GM12892 (cell line): ENCODE measurements around the gene PHF21B.

Experiments
- POLR2A ChIP-seq: IDR thresholded peaks from 2 replicates; pipeline ENCODE4 v1.6.1; 2011; ENCODE audit warnings: low read depth, low read length, control low read depth
- POLR2AphosphoS5 ChIP-seq: IDR thresholded peaks from 2 replicates; pipeline ENCODE4 v1.6.1; 2011; ENCODE audit warnings: low read depth, low read length, control low read depth
- TAF1 ChIP-seq: IDR thresholded peaks from 2 replicates; pipeline ENCODE4 v1.6.1; 2011; ENCODE audit warnings: low read depth, mild to moderate bottlenecking, control low read depth, low read length, borderline replicate concordance

DNA sequence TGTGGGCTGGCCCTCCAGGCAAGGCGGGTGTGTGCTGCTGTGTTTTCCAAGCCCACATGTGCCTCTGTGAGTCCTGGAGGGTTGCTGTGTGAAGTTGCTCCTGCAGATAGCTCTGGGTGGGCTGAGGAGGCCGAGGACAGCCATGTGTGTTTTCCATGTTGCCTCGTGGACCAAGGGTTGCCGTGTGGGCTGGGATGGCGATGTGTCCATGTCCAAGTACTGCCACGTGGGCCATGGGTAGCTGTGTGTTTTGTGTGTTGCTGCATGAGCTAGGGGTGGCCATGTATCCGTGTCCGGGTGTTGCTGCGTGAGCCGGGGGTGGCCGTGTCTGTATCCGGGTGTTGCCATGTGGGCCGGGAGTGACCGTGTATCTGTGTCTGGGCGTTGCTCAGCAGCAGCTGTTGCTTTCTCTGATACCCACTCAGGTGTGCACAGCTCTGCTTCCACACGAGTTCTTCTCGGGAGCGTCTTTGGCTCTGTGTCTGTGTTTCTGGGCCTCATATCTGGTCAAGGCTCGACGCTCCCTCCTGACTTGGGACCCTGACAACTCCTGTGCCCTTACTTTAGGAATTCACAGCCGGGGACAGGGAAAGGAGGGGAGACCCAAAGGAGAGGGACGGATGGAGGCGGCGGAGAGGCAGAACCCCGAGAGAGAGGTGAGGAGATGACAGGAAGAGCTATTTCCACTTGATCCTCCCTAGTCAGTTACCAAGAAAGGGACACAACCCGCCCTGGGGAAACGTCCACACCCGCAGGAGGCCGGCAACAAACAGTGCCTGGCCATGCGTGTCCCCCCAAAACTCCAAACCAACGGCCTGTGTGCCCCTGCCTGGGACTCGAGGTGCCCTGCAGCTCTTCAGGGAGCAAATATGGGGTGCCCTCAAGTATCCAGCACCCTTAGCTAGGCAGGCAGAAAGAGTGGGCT lies 83.1 kb downstream of the PHF21B start:
- no peak for TF ChIP-seq POLR2A
- no peak for TF ChIP-seq POLR2AphosphoS5
- TF ChIP-seq TAF1 = no peak
